ENCODE results near the gene PTGES.

GRCh38 chr9:129783516-129784361 lies 30.9 kb upstream of the PTGES start:
- no peak for TF ChIP-seq ZNF274 (IDR thresholded peaks at IDR 0.05; ENCODE audit: low read depth, low read length)
- no peak for TF ChIP-seq YY1 (IDR thresholded peaks at IDR 0.05; ENCODE audit: insufficient read depth, insufficient read length)
- no peak for TF ChIP-seq SUZ12 (IDR thresholded peaks at IDR 0.05; ENCODE audit: extremely low read depth, insufficient read depth, insufficient read length)

Measured in NT2/D1 (cell line).